ENCODE data around the gene GPRIN3.
A peak's percentile ranks its signal among the peaks of the same experiment; 100 is the strongest.
"Not testable (repeated sequence)": the region's sequence is repeated elsewhere in the genome, so short reads cannot be mapped to it uniquely, and the experiment has no call there.

Gene GPRIN3

GRCh38 chr4:89256203-89256800 lies 51.3 kb downstream of the GPRIN3 start:
- no peak for DNase-seq (ENCODE audit: low read depth in 2 of 2)

GRCh38 chr4:89254847-89255246 lies 52.8 kb downstream of the GPRIN3 start:
- peak in 1 of 2 donors; percentile 6 for DNase-seq (ENCODE audit: low read depth in 2 of 2)

- DNase-seq (ENCODE audit: low read depth in 2 of 2): not testable (repeated sequence)
Observed at GRCh38 chr4:89254347-89254746, 53.3 kb downstream of the GPRIN3 start.

GRCh38 chr4:89253935-89254334 lies 53.7 kb downstream of the GPRIN3 start:
- DNase-seq (ENCODE audit: low read depth in 2 of 2): no peak

- DNase-seq (ENCODE audit: low read depth in 2 of 2): no peak
Observed at GRCh38 chr4:89253311-89253710, 54.3 kb downstream of the GPRIN3 start.

GRCh38 chr4:89251396-89251795 lies 56.2 kb downstream of the GPRIN3 start:
- DNase-seq (ENCODE audit: low read depth in 2 of 2): no peak

- DNase-seq (ENCODE audit: low read depth in 2 of 2): no peak
Observed at GRCh38 chr4:89249716-89250361, 57.8 kb downstream of the GPRIN3 start.

- no peak for DNase-seq (ENCODE audit: low read depth in 2 of 2)
Observed at GRCh38 chr4:89249313-89249712, 58.3 kb downstream of the GPRIN3 start.

GRCh38 chr4:89248879-89249281 lies 58.7 kb downstream of the GPRIN3 start:
- DNase-seq (ENCODE audit: low read depth in 2 of 2): no peak

- no peak for DNase-seq (ENCODE audit: low read depth in 2 of 2)
Observed at GRCh38 chr4:89247951-89248350, 59.6 kb downstream of the GPRIN3 start.

GRCh38 chr4:89245459-89245858 lies 62.1 kb downstream of the GPRIN3 start:
- no peak for DNase-seq (ENCODE audit: low read depth in 2 of 2)

- DNase-seq (ENCODE audit: low read depth in 2 of 2): no peak
Observed at GRCh38 chr4:89243733-89244252, 63.8 kb downstream of the GPRIN3 start.

- no peak for DNase-seq (ENCODE audit: low read depth in 2 of 2)
Observed at GRCh38 chr4:89242864-89243732, 64.5 kb downstream of the GPRIN3 start.

GRCh38 chr4:89242216-89242615 lies 65.4 kb downstream of the GPRIN3 start:
- no peak for DNase-seq (ENCODE audit: low read depth in 2 of 2)

GRCh38 chr4:89230271-89230670 lies 77.3 kb downstream of the GPRIN3 start:
- DNase-seq (ENCODE audit: low read depth in 2 of 2): no peak

- DNase-seq (ENCODE audit: low read depth in 2 of 2): peak; percentile 48 to 54
Observed at GRCh38 chr4:89226665-89227574, 80.7 kb downstream of the GPRIN3 start.

GRCh38 chr4:89222170-89222569 lies 85.4 kb downstream of the GPRIN3 start:
- no peak for DNase-seq (ENCODE audit: low read depth in 2 of 2)

GRCh38 chr4:89221167-89221867 lies 86.3 kb downstream of the GPRIN3 start:
- DNase-seq (ENCODE audit: low read depth in 2 of 2): no peak

- DNase-seq (ENCODE audit: low read depth in 2 of 2): no peak
Observed at GRCh38 chr4:89218587-89218986, 89.0 kb downstream of the GPRIN3 start.

GRCh38 chr4:89217604-89218003 lies 90.0 kb downstream of the GPRIN3 start:
- no peak for DNase-seq (ENCODE audit: low read depth in 2 of 2)

GRCh38 chr4:89216866-89217265 lies 90.7 kb downstream of the GPRIN3 start:
- DNase-seq (ENCODE audit: low read depth in 2 of 2): no peak

Data from stimulated activated CD4-positive, alpha-beta T cell treated with anti-CD3 and anti-CD28 coated beads, Interleukin-1b, Interleukin-23, amount 100 ng/mL, for 1 hour (primary cell).